Raji (cell line): ENCODE data around the gene PDSS1.
A peak's percentile ranks its signal among the peaks of the same experiment; 100 is the strongest.

Source experiments
- POLR2A ChIP-seq: IDR thresholded peaks from 2 replicates; pipeline ENCODE4 v1.6.1; 2011; ENCODE audit warnings: low read depth, low read length, control low read depth; ENCODE audit not compliant: insufficient read depth

The PDSS1 gene

GRCh38 chr10:26727005-26727404, 29.5 kb downstream of the PDSS1 start:
- no peak for TF ChIP-seq POLR2A

GRCh38 chr10:26728957-26729356, 31.5 kb downstream of the PDSS1 start:
- no peak for TF ChIP-seq POLR2A

- no peak for TF ChIP-seq POLR2A
These were observed 31.9 kb downstream of the PDSS1 start for GRCh38 chr10:26729395-26729794.

DNA sequence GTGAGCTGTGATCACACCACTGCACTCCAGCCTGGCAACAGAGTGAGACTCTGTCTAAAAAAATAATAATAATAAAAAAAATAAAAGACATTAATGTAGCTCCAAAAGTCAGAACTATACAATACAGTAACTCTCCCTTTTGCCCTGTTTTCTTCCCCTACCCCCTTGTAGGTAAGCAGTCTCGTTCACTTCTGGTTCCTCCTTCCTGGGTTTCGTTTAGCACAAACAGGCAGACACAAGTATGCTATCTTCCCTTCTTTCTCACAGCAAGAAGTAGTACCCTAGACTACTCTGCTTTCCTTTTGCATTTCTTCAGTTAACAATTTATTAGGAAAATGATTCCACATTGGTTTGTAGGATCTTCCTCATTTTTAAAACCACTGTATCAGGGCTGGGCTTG, 33.1 kb downstream of the PDSS1 start:
- TF ChIP-seq POLR2A = no peak

- no peak for TF ChIP-seq POLR2A
These were observed 36.5 kb downstream of the PDSS1 start for GRCh38 chr10:26733750-26734568.

GRCh38 chr10:26735435-26735834, 37.9 kb downstream of the PDSS1 start:
- no peak for TF ChIP-seq POLR2A

GRCh38 chr10:26737730-26738129, 40.2 kb downstream of the PDSS1 start:
- TF ChIP-seq POLR2A = 0 out of 2 replicates have a peak, but pooled peaks have one; percentile 26

DNA sequence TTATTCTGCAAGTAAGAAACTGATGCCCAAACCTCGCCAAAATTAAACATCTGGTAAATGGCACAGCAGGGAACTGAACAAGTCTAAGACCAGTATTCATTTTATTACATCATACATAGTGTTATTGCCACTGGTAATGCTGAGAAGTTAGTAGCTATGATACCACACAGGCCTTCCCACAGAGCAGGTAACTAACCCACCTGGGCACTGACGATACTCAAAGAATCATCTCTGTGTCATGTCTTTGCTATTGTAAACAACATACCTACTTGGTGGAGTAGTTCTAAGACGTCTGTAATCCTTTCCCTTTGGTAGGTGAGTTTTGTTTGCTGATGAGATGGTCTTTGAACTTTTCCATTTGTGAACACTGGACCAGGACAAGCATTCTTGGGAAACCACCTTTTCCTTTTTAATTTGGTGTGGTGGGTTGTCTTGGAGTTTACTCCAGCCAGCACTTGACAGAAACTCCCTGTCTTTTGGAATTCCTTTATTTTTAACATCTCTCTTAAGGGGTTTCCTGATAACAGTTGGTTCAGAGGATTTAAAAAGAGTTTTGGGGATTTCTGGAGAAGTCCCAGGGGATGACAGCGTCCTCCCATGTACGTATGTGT, 40.9 kb downstream of the PDSS1 start:
- no peak for TF ChIP-seq POLR2A

DNA sequence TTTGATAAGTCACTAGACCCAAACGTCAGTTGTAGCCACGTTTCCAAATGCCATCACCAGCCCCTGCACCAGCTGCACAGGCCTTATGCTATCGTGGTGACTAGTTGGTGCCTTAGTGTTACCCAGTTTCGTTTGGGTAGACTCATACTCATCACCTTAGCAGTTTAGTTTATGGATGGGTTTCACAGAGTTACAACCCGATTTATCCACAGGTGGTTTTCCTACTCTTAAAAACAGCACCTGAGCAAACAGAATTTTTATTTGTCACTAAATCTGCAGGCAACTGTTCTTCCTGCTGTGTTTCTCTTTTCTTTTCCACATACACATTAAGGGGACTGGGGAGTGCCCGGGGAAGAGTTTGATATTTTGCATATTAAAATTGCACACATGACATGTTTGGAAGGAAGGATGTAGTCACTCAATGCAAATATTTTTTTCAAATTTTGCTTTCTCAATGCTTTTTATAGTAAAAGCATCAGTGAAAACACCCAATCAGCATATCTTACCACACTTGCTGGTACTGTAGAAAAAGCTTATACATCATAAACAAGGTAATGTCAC, 41.6 kb downstream of the PDSS1 start:
- TF ChIP-seq POLR2A = peak; percentile 55

DNA sequence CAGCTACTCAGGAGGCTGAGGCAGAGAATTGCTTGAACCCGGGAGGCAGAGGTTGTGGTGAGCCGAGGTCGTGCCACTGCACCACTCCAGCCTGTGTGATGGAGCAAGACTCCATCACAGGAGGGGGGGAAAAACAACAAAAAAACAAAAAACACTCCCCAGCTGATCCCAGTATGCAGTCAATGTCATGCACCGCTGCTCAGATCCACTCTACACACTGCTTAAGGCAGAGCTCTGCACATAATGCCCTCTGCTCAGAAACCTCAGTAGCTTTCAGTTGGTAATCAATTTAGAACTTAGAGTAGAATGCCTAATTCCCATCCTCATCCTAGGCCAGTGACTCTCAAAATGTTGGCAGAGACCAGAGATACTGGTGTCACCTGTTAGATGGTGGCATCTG, 43.9 kb downstream of the PDSS1 start:
- TF ChIP-seq POLR2A = no peak

GRCh38 chr10:26743091-26743490, 45.6 kb downstream of the PDSS1 start:
- TF ChIP-seq POLR2A = no peak

DNA sequence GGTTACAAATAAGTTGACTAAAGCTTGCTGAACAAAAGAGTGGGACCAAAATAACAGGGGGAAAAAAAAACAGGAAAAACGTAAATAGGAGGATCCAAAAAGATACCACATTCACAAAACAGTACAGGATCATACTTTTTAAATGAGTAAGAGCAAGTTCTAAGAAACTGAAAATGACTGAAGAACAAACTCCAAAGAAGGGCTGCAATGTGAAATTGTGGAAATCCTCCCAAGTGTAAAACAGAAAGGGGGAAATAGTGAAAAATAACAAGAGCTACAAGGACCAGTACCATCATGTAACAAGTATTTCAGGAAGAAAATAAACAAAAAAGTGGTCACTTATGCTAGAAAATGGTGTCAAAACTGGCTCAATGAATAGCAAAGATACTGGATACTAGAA, 46.3 kb downstream of the PDSS1 start:
- no peak for TF ChIP-seq POLR2A

- no peak for TF ChIP-seq POLR2A
These were observed 48.6 kb downstream of the PDSS1 start for GRCh38 chr10:26746061-26746460.

- TF ChIP-seq POLR2A = no peak
These were observed 58.0 kb downstream of the PDSS1 start for GRCh38 chr10:26755443-26755903.

- no peak for TF ChIP-seq POLR2A
These were observed 61.5 kb downstream of the PDSS1 start for GRCh38 chr10:26759008-26759407.

GRCh38 chr10:26765549-26765948, 68.0 kb downstream of the PDSS1 start:
- no peak for TF ChIP-seq POLR2A
